HCT116 (cell line): ENCODE data around the gene SLC25A25. TPM values are rescaled to one million over a fixed set of nuclear protein-coding genes. Genes with fewer than 3 reads are reported as not detected.

Experiments
- ATAC-seq: fragments of 200-7000 bp; cut with Tn5 transposase; 2 replicates; pipeline ENCODE4 v1.9.1; 2020; ENCODE audit warnings: mild to moderate bottlenecking, moderate library complexity
- BruUV-seq: library from RNA; stranded (reverse); fragments of 400-500 nt; replicated peaks from 2 replicates; lab custom pipeline; 2021; lab: Mats Ljungman, UMichigan
- CTCF ChIA-PET: fragments of 300-600 bp; sonication (Branson Sonifier 250); formaldehyde crosslinking; loops from one replicate; lab custom pipeline; 2021; ENCODE audit warnings: antibody characterized with exemption; lab: Charles Lee
- POLR2A ChIA-PET: fragments of 300-600, 350-600 bp; sonication (Branson Sonifier 250); formaldehyde crosslinking; loops from one replicate; lab custom pipeline; 2021; ENCODE audit warnings: antibody characterized with exemption; lab: Charles Lee
- RAD21 ChIA-PET, 2 experiments: fragments of 300-600 bp; sonication (Branson Sonifier 250); formaldehyde crosslinking; loops; one replicate each; lab custom pipeline; 2023; ENCODE audit warnings: low total read pairs in 2 of 2; ENCODE audit not compliant: uncharacterized antibody in 2 of 2, unreplicated experiment in 2 of 2, low non-redundant PET in 1 of 2; lab: Charles Lee
- DNase-seq: peaks from one replicate; pipeline ENCODE4 v3.0.0-alpha.2; 2010; ENCODE audit warnings: low read depth, low spot score
- H2AFZ ChIP-seq: fragments of 200-600 bp; shearing (Covaris generic), sonication (generic); 2 replicates; pipeline ENCODE4 v1.6.1; 2017; ENCODE audit warnings: low read depth, mixed run types, mixed read lengths, antibody characterized with exemption, low read length; ENCODE audit not compliant: poor library complexity, severe bottlenecking
- H3K27ac ChIP-seq: 2 replicates; pipeline ENCODE4 v1.5.1; 2012; ENCODE audit warnings: low read depth, low read length
- H3K27me3 ChIP-seq: fragments of 200-600 bp; sonication (generic); 2 replicates; pipeline ENCODE4 v1.6.1; 2016; ENCODE audit warnings: mixed run types, low read length, mixed read lengths; ENCODE audit not compliant: insufficient read depth
- H3K36me3 ChIP-seq, 2 experiments: fragments of 200-500 bp in 1 of 2; fragments of 200-600 bp in 1 of 2; sonication (Bioruptor generic) in 1 of 2; sonication (generic) in 1 of 2; 2 replicates each; pipeline versions ENCODE4 v1.5.1 to v1.6.1; 2014 to 2016; ENCODE audit warnings: low read length in 2 of 2, inconsistent platforms in 1 of 2, mixed read lengths in 1 of 2, mixed run types in 1 of 2; ENCODE audit not compliant: insufficient read depth in 2 of 2, control insufficient read depth in 1 of 2
- H3K4me1 ChIP-seq, 2 experiments: fragments of 200-600 bp in 1 of 2; sonication (generic) in 1 of 2; 2 replicates each; pipeline versions ENCODE4 v1.5.1 to v1.6.1; 2012 to 2017; ENCODE audit warnings: low read length in 2 of 2, inconsistent platforms in 1 of 2, mild to moderate bottlenecking in 1 of 2, mixed read lengths in 1 of 2, mixed run types in 1 of 2, moderate library complexity in 1 of 2; ENCODE audit not compliant: insufficient read depth in 2 of 2, control insufficient read depth in 1 of 2
- H3K4me2 ChIP-seq: fragments of 200-600 bp; sonication (generic); 2 replicates; pipeline ENCODE4 v1.6.1; 2017; ENCODE audit warnings: mixed run types, low read length, mixed read lengths
- H3K4me3 ChIP-seq, 2 experiments: fragments of 200-600 bp in 1 of 2; sonication (generic) in 1 of 2; replicated peaks in 1 of 2; 2 replicates each; pipeline ENCODE4 v1.5.1; 2011 to 2016; ENCODE audit warnings: low read length in 2 of 2, control low read depth in 1 of 2, low read depth in 1 of 2, mild to moderate bottlenecking in 1 of 2, mixed read lengths in 1 of 2, mixed run types in 1 of 2
- H3K79me2 ChIP-seq: fragments of 200-600 bp; sonication (generic); 2 replicates; pipeline ENCODE4 v1.6.1; 2017; ENCODE audit warnings: mild to moderate bottlenecking, mixed run types, low read length, moderate library complexity, mixed read lengths; ENCODE audit not compliant: insufficient read depth
- H3K9ac ChIP-seq: fragments of 200-600 bp; sonication (generic); 2 replicates; pipeline ENCODE4 v1.6.1; 2016; ENCODE audit warnings: low read length, mixed read lengths
- H3K9me2 ChIP-seq: fragments of 200-600 bp; sonication (generic), shearing (Covaris generic); 2 replicates; pipeline ENCODE4 v1.6.1; 2017; ENCODE audit warnings: mixed run types, mild to moderate bottlenecking, moderate library complexity; ENCODE audit not compliant: insufficient read depth
- H3K9me3 ChIP-seq, 2 experiments: fragments of 200-500 bp in 1 of 2; fragments of 200-600 bp in 1 of 2; sonication (Bioruptor generic) in 1 of 2; sonication (generic) in 1 of 2; 2 replicates each; pipeline ENCODE4 v1.6.1; 2014 to 2017; ENCODE audit warnings: low read length in 2 of 2, mixed read lengths in 2 of 2, inconsistent platforms in 1 of 2, low read depth in 1 of 2, mild to moderate bottlenecking in 1 of 2, mixed run types in 1 of 2, moderate library complexity in 1 of 2; ENCODE audit not compliant: control insufficient read depth in 1 of 2, insufficient read depth in 1 of 2
- H4K20me1 ChIP-seq: fragments of 200-600 bp; sonication (generic), shearing (Covaris generic); 2 replicates; pipeline ENCODE4 v1.6.1; 2017; ENCODE audit warnings: mixed run types, mild to moderate bottlenecking, moderate library complexity; ENCODE audit not compliant: insufficient read depth
- EGR1 ChIP-seq: IDR thresholded peaks from 2 replicates; pipeline ENCODE4 v1.6.1; 2012; ENCODE audit warnings: low read depth
- ELF1 ChIP-seq: IDR thresholded peaks from 2 replicates; pipeline ENCODE4 v1.6.1; 2012; ENCODE audit warnings: low read depth, borderline replicate concordance
- EZH2 ChIP-seq: fragments of 200-600 bp; sonication (generic); IDR thresholded peaks from 2 replicates; pipeline ENCODE4 v1.6.1; 2017; ENCODE audit warnings: antibody characterized with exemption, mixed run types
- POLR2AphosphoS5 ChIP-seq: IDR thresholded peaks from 2 replicates; pipeline ENCODE4 v1.6.1; 2011; ENCODE audit warnings: mild to moderate bottlenecking, low read depth, low read length, moderate library complexity
- REST ChIP-seq: IDR thresholded peaks from 2 replicates; pipeline ENCODE4 v1.6.1; 2012; ENCODE audit warnings: low read depth
- SIN3A ChIP-seq: IDR thresholded peaks from 2 replicates; pipeline ENCODE4 v1.6.1; 2012; ENCODE audit warnings: low read depth
- SP1 ChIP-seq: IDR thresholded peaks from 2 replicates; pipeline ENCODE4 v1.6.1; 2012; ENCODE audit warnings: low read depth
- SRF ChIP-seq: IDR thresholded peaks from 2 replicates; pipeline ENCODE4 v1.6.1; 2012; ENCODE audit warnings: low read depth
- YY1 ChIP-seq: IDR thresholded peaks from 2 replicates; pipeline ENCODE4 v1.6.1; 2011; ENCODE audit warnings: low read length, low read depth, moderate library complexity, mild to moderate bottlenecking; ENCODE audit not compliant: insufficient replicate concordance; ENCODE audit errors: extremely low read depth
- ZBTB33 ChIP-seq: IDR thresholded peaks from 2 replicates; pipeline ENCODE4 v1.6.1; 2011; ENCODE audit warnings: mild to moderate bottlenecking, low read length, moderate library complexity; ENCODE audit not compliant: insufficient replicate concordance; ENCODE audit errors: extremely low read depth
- ZNF274 ChIP-seq: fragments of 200-500 bp; sonication (Bioruptor generic); IDR thresholded peaks from 2 replicates; pipeline ENCODE4 v1.6.1; 2014; ENCODE audit warnings: mild to moderate bottlenecking, low read depth, low read length, inconsistent platforms
- intact Hi-C: fragments of 100-400 bp; cut with micrococcal nuclease; formaldehyde crosslinking; loops from 2 replicates; pipeline ENCODE4 v1.10.0; 2022
- total RNA-seq: library from RNA; stranded (reverse); gene quantifications from one replicate; pipeline ENCODE4 v1.2.1, GENCODE V29; 2021; ENCODE audit not compliant: unreplicated experiment
- TF ChIP-seq, protein P1 (sequence below): IDR thresholded peaks from 2 replicates; pipeline ENCODE4 v1.6.1; 2012
- TF ChIP-seq, protein P2 (sequence below): IDR thresholded peaks from 2 replicates; pipeline ENCODE4 v1.6.1; 2012

The SLC25A25 gene
- total RNA-seq, 1 experiment from 2014 or later: 15.3 TPM

DNA sequence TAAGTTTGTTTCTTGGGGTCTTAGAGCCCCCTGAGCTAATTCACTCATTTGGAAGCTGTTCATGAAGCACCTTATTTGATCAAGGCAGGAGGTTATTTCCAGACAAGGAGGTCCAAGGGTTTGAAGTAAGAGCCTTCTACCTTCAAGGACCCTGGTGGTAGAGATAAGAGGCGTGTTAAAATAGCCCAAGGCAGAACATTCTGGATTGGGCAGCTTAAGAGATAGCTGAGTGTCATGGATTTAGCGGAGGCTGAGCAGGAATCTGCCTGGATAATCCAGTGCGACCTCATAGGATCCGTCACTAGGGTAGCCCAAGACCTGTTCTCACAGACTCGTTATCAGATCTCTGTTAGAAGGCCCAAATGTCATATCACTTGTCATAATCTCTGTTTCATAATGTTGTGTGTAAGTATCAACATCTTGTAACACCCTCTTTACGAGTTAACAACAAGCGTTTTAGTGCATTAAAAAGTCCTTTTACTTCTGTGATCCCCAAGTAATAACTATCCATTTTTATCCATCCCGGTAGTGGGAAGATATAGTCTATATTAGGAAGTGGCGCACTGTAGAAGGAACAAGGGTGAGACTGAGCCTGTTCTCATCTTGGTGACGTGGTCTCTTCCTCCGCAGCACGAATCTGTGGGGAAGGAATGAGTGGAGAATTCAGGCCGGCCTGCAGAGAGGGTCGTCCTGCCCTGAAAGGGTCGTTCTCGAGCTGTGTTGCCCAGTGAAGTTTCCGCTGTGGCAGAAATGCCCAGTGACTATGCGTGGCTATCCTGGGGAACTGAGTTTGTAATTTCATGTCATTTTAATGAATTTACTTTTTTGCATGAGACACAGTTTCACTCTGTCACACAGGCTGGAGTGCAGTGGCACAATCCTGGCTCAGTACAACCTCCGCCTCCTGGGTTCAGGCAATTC lies 28.8 kb downstream of the SLC25A25 start:
- Histone ChIP-seq H3K4me2 (peak overlapping the region; percentile 90), H3K79me2 (peaks cover 72% of the 10 kb centered on the region), H3K4me3 (no peak overlapping the region), H3K9me3 (no peaks in the 10 kb centered on the region), H3K27me3 (no peaks in the 10 kb centered on the region), H3K4me1 (peaks cover 32 to 63% of the 10 kb centered on the region in 2 experiments), H3K9me2 (no peaks in the 10 kb centered on the region), H3K9ac (peak overlapping the region; percentile 78), H2AFZ (no peak overlapping the region), H3K27ac (peak overlapping the region; percentile 57; the same call in 1 of the 2 replicates), H4K20me1 (no peaks in the 10 kb centered on the region; the same call in 1 of the 2 replicates), H3K36me3 (peaks cover 4 to 11% of the 10 kb centered on the region in 2 experiments; a peak in 2 of 4 replicates)
- no peak for ATAC-seq
- no TSS peak for BruUV-seq
- DNase-seq: no peak
- POLR2A ChIA-PET: interaction anchor here (1.7 kb wide), 1 partner anchor 45 kb away, joined by 6 read pairs; no protein-coding TSS in a partner anchor
- TF ChIP-seq, protein P1, sequence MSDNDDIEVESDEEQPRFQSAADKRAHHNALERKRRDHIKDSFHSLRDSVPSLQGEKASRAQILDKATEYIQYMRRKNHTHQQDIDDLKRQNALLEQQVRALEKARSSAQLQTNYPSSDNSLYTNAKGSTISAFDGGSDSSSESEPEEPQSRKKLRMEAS: no peak
- no peak for TF ChIP-seq REST
- TF ChIP-seq ELF1: no peak
- TF ChIP-seq ZNF274: no peak
- TF ChIP-seq SP1: no peak
- no peak for TF ChIP-seq SIN3A
- TF ChIP-seq YY1: no peak
- no peak for TF ChIP-seq POLR2AphosphoS5
- no peak for TF ChIP-seq EZH2
- TF ChIP-seq EGR1: no peak
- no peak for TF ChIP-seq SRF
- no peak for TF ChIP-seq ZBTB33
- TF ChIP-seq, protein P2, sequence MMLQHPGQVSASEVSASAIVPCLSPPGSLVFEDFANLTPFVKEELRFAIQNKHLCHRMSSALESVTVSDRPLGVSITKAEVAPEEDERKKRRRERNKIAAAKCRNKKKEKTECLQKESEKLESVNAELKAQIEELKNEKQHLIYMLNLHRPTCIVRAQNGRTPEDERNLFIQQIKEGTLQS: no peak
- intact Hi-C loops: no loop called here
- CTCF ChIA-PET: interaction anchor here (1.5 kb wide), 1 partner anchor 21 kb away, joined by 11 read pairs; no protein-coding TSS in a partner anchor
- RAD21 ChIA-PET: interaction anchor here in 1 of 2 experiments (1.3 kb wide), 1 partner anchor 21 kb away, joined by 4 read pairs; no protein-coding TSS in a partner anchor
